Measurements from ENCODE around the gene SNX8.

SNX8 gene

GRCh38 chr7:2258661-2259365 lies 55.4 kb downstream of the SNX8 start:
- no peak for DNase-seq

DNA sequence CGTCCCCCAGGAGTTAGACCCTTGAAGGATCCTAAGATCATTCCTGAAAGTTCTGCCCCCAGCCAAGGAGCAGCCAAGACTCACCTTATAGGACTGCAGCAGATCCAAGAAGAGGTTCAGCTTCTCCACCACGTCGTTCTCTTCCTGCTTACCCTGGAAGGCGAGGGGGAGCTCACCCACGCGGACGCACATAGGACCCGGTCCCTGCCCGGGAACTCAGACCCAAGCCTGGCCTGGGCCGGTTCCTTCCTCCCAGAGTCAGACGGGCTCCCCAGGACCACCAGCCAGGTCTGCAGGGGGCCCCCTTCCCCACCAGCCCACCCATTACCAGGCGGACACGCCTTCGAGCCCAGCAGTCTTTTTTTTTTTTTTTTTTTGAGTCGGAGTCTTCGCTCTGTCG lies 56.6 kb downstream of the SNX8 start:
- no peak for DNase-seq

- no peak for DNase-seq
Observed at GRCh38 chr7:2257046-2257551, 57.1 kb downstream of the SNX8 start.

- no peak for DNase-seq
Observed at GRCh38 chr7:2256306-2257045, 57.8 kb downstream of the SNX8 start.

DNA sequence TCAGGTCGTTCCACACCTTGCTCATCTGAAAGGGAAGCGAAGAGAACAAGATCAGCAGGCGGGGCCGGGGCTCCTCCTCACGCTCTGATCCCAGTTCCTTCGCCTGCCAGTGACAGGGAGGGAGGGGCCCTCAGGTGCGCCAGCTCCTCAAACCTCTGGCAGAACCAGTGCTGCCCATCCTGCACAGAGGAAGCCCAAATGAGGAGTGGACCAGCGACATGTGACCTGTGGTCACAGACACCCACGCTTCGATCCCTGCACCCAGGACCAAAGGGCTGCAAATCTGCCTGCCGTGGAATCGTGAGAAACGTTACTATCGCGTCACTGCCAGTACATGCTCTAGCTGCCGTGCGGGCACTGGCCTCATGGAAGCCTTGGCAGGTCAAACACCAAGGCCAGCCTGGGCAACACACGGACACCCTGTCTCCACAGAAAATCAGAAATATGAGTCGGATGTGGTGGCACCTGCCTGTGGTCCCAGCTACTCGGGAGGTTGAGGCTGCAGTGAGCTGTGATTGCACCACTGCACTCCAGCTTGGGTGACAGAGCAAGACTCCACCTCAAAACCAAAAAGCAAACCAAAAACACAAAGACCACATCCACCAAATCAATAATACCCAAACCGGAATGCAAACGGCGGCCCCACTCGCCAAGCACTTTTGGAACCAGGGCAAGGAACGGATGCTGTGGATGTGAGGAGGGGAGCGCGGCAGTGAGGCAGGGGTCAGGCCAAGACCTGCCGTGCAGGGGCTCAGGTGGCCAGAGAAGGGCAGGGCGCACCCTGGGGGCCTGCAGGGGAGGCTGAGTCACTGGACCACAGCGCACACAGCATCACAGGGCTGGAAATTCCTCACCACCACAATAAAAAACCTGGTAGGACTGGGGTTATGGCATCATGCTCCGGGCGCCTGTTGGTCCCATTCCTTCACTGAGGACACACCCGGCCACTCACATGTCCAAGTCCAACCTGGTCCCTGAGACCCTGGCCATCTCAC lies 58.8 kb downstream of the SNX8 start:
- DNase-seq: no peak

GRCh38 chr7:2254429-2255144 lies 59.7 kb downstream of the SNX8 start:
- no peak for DNase-seq

DNA sequence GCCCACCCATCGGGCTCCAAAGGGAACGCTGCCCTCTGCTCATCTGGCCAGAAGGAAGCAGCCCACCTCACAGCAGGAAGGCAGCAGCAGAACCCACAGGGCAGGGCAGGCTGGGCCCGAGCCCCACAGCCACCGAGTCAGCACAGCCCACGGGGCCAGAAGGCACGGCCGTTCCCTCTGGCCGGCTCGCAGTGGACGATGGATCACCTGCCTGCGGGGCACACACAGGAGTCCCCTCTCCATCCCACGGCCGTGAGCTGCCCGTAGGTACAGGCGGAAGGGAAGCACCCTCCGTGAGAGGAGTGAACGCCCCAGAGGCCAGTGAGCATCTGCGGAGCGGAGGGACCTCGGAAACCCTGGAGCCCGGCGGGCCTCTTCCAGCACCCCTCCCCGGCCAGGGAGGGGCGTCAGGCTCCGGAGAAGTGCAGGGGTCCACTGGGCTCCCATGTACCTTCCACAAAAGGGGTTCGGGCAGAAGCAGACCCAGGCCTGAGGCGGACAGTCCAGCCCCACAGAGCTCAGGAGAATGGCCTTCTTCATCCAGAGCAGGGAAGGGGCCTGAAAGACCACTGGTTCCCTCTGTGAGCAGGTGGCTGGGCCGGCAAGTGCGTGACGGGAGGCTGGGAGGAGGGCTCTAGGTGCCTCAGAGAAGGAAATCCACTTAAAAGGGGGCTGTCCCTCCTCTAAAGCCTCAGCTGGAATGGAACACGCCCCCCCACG lies 60.6 kb downstream of the SNX8 start:
- no peak for DNase-seq

DNA sequence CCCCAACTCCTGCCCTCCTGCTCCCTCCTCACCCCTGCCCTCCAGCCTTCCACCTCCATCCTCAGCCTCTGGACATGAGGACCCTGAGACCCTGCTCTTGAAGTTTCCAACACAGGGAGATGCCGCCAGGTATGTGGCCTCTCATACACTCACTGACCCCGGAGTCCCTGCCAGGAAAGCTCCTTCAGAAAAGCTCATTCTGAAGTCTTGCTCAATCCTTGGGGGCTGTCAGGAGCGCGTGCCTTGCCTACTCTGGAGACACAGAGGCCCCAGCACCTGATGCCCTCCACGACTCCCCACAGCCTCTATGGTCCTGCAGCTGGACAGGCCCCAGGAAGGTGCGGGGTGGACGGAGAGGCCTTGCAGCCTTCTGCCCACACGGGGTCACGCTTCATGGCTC lies 61.2 kb downstream of the SNX8 start:
- DNase-seq: no peak

DNA sequence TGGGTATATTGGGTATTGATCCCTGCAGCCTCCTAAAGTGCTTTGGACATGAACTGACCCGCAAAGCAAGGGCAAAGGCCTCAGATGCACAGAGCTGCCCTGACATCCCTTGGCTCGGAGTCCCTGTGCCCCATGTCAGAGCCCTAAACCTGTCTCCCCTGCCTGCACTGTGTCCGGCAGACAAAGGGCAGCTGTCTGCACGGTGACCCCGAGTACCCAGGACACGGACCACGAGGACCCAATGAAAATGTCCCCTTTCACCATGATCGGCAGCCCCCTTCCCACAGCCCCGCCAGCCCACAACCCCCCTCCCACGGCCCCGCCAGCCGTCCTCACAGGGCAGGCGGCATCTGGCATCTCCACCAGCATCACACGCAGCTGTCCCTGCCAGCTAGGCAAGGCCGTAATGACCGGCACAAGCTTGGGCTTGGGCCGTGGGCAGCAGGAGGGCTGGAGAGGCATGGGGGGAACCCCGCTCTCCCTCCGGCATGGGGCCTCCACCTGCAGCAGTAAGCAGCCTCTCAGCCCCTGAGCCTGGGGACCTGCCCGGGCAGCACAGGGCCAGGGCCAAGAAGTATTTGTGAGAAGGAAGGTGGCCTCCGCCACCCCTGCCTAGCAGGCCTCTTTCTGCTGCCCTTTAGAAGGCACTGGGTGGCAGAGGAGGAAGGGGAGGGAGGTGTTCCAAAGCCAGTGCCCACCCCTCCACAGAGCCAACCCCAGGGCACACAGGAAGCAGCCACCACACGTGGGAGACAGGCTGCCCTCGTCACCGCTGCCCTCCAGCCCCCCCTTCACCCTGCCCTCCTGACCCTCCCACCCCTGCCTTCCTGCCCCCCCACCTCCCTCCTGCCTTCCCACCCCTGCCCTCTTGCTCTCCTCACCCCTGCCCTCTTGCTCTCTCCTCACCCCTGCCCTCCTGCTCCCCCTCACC lies 62.1 kb downstream of the SNX8 start:
- no peak for DNase-seq

DNA sequence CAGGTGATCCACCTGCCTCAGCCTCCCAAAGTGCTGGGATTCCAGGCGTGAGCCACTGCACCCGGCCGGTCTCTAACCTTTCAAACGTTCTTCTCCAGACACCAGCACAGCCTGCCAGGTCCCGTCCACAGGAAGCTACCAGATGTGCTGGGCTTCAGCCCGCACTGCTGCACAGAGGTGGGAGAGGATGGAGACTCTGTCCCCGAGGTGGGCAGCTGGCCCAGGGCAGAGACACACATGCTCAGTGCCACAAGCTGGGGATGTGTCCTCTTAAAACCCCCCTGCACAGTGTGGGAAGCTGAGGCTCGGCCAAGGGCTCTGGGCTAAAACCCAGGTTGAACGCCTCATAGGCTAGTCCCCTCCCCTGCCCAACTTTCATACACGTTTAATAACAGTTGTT lies 62.9 kb downstream of the SNX8 start:
- no peak for DNase-seq

GRCh38 chr7:2249744-2250323 lies 64.4 kb downstream of the SNX8 start:
- no peak for DNase-seq

DNA sequence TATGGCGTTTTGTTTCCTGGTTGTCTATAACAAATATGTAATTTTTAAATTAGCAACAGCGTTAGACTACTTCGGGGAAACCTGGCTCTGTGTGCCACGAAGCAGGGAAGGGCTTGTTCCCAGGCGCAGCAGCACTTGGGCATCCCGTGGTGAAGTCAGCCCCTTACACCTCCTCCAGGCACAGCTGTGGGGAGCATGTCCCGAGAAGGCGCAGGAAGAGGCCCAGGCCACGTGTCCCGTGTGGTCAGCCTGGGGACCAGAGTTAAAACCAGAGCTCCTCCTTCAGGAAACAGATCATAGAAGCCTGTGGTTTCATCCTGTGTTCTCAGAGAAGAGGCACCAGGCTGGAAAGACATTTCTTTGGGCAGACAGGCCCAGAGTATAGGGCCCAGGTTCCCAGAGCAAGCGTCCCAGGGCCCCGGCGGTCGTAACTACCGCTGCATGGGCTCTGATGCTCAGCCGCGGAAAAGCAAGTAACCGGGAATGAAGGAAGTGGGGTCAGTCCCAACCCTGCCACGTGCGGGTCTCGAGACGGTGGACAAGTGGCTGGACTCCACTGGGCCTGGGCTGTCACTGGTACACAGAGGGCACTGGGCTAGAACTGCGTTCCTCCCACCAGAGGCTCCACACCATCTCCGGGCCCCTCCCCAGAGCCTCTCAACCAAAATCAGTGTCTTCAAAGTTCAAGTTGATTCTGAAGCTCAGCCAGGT lies 65.1 kb downstream of the SNX8 start:
- DNase-seq: peak; percentile 85 to 86

GRCh38 chr7:2247141-2247995 lies 66.9 kb downstream of the SNX8 start:
- DNase-seq: peak in 1 of 2 experiments; percentile 2

DNA sequence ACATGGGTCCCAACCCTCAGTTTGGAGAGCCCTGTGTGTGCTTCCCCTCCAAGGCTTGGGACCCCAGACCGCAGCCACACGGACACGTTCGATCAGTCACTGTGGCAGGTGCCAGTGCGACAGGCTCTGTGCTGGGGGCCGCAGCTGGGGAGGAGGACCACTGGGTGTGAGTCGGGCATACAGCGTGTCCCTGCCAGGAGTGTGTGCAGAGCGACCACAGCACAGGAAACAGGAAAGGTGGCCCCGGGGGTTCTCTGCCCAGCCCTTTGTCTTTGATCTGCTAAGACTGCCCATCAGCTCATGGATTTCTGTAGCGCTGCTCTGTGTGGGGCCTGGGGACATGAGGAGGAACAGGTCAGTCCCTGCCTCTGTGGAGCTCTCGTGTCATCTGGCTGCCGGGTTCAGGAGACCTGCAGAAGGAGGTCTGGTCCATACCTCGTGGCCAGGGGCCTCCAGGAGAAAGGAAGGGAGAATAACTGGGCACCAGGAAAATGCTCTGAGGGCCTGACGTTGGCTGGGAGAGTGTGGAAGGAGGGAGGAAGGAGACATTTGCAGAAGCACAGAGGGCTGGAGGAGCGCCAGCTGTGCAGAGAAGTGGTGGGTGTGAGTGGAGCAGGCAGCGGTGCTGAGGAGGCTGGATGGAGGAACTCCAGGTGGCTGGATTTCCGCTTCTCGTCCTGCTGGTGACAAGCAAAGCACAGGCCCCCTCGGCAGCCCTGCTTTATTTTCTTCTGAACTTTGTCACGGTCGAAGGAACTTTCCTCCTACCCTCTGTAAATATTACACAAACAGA lies 68.2 kb downstream of the SNX8 start:
- DNase-seq: no peak

DNA sequence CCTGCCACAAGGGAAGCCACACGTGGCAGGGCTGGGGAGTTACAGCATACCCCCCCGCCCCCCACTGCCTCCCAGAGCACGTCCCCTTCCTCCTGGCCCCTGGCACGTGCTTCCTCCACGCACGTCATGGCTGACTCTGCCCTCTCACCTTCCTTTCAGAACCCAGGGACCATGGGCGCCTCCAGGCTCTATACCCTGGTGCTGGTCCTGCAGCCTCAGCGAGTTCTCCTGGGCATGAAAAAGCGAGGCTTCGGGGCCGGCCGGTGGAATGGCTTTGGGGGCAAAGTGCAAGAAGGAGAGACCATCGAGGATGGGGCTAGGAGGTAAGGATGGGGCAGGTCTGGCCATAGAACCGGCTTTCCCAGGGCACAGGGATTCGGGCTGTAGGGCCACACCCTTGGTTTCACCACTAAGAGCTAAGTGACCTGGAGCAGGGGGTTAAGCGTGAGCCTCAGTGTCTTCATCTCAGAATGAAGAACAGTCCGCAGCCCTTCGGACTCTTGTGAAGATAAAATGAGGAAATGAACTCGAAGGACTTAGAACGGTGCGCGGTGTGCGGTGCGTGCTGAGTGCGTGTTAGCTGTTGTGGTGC lies 69.7 kb downstream of the SNX8 start:
- DNase-seq: no peak

DNA sequence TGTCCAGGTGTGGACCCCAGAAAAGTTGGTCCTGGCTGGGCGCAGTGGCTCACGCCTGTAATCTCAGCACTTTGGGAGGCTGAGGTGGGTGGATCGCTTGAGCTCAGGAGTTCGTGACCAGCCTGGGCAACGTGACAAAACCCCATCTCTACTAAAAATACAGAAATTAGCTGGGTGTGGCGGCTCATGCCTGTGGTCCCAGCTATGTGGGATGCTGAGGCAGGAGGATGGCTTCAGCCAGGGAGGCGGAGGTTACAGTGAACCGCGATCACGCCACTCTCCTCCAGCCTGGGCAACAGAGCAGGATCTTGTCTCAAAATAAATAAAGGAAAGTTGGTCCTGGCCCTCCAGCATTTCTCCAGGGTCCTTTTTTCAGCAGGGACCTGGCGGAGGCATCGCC lies 70.8 kb downstream of the SNX8 start:
- DNase-seq: no peak

Measured in AML-193 (cell line).